Stimulated activated CD4-positive, alpha-beta T cell treated with anti-CD3 and anti-CD28 coated beads, TNF-alpha, amount 100 ng/mL, for 1 hour (primary cell): ENCODE data around the gene PLN.

Experiments
- DNase-seq, 3 donors: peaks; one replicate each; pipeline ENCODE4 v3.0.0-alpha.2; 2020; ENCODE audit warnings: low read depth in 3 of 3, low spot score in 1 of 3

PLN gene

DNA sequence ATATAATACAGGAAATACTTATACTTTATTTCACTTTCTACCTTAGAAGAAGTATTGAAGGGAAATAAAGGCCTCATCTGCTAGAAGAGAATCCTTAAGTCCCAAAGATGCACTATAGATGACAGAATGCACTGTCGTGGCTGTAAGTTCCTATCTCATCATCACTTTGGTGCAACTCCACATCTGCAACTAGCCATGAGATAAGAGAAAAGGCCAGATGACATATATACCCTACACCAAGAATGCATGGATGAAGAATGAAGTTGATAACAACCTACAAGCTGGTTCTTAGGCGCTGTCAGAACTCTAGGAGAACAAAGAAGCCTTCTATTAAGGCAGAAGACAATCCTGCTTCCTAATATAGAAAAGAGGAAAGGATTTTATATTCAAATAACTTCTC lies 11.6 kb upstream of the PLN start:
- DNase-seq, result no peak

DNA sequence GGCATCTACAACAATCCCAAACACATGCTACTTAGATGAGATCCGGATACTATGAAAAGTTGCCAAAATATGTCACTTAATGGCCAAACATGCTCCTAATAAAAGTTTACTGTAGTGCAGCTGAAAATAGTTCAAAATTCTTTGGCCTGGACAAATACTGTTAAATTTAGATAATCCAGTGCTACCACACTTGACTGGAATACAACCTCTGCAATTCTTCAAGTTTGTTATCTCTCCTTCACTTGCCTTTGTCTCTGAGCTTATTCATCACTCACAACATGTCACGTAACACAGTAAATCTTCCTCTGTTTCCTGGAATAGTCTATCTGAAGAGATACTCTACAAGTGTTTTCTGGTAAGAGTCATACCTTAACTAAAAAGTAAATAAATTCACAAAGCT lies 10.5 kb upstream of the PLN start:
- no peak for DNase-seq

DNA sequence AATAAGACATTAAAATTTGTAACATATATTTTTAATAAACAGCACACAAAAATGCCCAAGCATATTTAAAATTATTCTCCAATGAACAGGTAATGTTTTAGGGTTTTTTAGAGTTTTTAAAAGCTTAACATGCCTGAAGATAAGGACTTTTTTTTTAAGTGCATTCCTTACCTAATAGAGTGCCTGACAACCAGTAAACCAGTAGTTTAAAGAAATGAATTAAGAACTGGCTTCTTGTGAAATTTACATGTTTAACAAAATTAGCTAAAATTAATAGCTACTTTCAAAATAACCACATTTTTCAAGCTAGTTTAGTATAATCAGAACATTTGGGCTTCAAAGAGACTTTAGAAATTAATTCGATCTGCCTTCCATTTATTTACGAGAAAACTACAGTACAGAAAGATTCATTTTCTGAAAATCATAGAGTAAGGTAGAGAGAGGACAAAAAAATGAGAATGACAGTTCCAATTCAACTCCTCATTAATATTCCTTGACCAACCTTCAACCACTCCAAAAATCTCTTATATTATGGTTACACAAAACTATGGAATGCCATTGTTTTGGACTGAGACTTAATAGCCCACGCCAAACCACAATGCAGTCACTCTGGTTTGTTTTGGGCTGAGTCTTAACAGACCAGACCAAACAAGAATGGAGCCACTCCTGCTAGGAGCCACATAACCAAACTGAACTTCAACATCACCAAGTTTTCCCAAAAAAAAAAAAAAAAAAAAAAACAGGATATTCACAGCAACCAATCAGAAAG lies 5.7 kb upstream of the PLN start:
- DNase-seq, result no peak

DNA sequence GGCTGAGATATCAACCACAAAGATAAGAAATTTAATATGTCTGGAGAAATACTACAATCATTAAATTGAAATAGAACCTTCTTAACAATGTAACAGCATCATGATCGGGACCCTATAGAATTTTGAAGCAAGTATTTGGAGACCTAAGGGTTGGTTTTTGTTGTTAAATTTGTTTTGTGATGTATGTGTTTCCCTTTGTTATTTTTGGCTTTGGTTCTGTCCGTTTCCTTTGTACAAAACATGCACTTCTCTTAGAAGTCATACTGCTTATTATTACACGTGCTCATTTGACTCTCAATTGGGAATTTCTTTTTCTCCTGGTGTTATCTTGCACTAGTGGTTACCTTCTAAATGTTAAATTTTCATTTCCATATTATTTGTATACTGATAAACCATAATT lies 4.0 kb upstream of the PLN start:
- no peak for DNase-seq

DNA sequence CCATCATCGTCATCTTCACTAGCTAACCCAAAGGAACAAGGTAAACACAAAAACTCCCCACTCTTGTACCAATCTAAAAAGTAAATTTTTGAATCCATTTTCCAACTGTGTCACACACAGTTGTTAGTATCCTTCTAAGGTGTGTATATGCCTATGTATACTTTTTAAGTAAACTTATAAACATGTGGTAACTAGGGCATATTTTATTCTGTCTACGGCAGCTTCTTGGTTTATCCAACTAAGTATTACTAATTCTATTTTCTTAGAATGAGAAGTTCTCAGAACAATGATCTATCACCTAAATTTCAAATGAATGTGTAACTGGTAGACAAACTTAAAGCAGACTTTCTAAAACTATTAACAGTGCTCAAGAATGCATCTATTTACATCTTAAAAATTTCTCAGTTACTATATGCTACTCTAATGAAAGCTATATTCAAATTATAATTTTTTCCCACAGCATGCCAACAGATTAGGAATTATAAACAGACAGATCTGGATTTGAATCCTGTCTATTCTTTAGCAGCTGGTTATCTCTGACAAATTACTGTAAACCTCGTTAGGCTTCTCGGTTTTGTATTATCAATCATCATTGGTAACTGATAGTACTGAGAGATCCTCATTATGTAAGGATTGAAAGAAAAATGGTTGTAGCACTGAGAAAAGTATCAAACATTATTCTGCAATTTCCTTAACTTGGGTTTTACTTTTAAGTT lies 1.8 kb upstream of the PLN start:
- no peak for DNase-seq

DNA sequence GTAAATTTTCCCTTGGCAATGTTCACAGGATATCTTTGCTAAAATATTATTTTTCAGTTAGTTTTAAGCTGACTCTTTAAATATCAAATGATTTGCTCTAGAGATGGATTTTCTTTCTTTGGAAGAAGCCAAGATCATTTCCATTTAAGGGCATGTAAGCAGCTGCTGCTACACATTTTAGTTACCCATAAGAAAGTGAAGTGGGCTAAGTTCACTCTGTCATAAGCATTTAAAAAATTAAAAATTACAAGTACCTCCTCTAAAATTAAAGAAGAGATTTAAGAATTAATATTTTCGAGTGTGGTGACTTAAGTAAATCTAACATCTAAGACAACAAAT lies 1.2 kb upstream of the PLN start:
- no peak for DNase-seq

DNA sequence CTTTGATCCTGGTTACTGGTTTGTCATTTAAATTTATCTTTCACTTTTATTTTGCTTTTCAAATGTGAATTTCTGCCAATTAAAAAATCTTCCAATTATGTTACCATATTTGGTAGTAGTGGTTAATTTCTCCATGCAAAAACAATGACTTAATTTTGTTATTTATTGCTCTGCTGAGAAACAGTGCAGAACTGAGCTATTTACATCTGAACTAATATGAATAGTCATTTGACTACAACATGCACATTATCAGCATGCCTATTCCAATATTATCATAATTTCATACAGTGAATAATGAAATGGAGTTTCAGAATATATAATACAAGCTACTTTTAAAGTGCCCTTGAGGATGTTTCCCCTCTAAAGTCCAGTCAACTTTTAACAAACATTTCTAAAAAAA lies 517 bp downstream of the PLN start:
- DNase-seq, result no peak

GRCh38 chr6:118551063-118552053 lies 3.3 kb downstream of the PLN start:
- DNase-seq, result no peak

- no peak for DNase-seq
These were observed 5.0 kb downstream of the PLN start for GRCh38 chr6:118553132-118553531.

DNA sequence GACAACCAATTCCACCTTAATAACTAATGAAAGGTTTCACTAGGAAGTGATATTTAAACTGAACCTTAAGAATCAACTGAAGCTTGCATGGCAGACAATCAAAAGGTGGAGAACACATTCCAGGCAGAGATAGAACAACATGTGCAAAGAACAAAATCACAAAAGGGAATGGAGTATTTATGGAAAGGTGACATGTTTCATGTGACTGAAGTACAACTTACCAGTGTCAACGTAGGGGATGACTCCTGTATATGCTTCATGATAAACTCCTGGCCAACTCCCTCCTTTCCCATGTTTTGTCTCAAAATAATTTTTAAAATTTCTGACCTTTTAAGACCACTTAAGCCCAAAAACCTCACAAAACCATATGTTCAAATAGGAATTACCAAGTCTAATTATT lies 6.6 kb downstream of the PLN start:
- no peak for DNase-seq

- DNase-seq, result no peak
These were observed 10.5 kb downstream of the PLN start for GRCh38 chr6:118558464-118559217.

GRCh38 chr6:118559659-118560058 lies 11.6 kb downstream of the PLN start:
- no peak for DNase-seq

GRCh38 chr6:118562248-118562647 lies 14.2 kb downstream of the PLN start:
- DNase-seq, result no peak

DNA sequence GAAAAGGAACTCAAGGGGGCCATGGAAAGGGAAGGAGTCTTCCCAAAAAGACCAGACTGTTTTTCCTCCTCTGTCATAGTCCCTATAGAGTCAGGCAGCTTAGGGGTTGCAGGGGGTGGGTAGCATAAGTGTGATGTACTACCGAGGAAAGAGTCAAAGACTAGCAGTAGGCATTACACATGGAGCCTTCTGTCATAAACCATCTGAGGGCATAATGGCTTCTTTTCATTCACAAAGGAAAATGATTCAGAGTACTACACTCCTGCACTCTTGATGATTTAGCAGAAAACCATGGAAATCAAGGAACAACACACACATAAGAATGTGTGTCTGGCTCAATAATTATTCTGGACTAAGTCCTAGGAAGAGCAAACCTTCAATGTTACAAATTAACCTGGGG lies 14.9 kb downstream of the PLN start:
- DNase-seq, result no peak

GRCh38 chr6:118565311-118565960 lies 17.3 kb downstream of the PLN start:
- peak in 1 of 3 donors; percentile 6 for DNase-seq

- no peak for DNase-seq
These were observed 19.9 kb downstream of the PLN start for GRCh38 chr6:118567974-118568373.

DNA sequence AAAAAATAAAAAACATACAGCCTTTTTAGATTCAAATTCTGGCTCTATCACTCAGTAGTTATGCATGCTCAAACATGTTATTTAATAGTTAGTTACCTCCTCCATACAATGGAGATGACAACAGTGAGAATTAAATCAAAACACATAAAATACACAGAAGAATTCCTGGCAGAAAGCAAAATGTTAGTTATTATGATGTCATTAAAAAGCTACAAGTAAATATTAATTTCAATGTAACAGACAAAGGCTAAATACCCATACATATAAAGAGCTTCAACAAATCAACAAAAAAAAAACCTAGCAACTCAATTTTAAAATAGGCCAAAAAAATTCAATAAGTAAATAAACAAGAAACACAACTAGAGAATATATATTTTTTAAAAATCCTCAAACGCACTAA lies 21.4 kb downstream of the PLN start:
- DNase-seq, result no peak

- no peak for DNase-seq
These were observed 23.0 kb downstream of the PLN start for GRCh38 chr6:118571121-118571520.

DNA sequence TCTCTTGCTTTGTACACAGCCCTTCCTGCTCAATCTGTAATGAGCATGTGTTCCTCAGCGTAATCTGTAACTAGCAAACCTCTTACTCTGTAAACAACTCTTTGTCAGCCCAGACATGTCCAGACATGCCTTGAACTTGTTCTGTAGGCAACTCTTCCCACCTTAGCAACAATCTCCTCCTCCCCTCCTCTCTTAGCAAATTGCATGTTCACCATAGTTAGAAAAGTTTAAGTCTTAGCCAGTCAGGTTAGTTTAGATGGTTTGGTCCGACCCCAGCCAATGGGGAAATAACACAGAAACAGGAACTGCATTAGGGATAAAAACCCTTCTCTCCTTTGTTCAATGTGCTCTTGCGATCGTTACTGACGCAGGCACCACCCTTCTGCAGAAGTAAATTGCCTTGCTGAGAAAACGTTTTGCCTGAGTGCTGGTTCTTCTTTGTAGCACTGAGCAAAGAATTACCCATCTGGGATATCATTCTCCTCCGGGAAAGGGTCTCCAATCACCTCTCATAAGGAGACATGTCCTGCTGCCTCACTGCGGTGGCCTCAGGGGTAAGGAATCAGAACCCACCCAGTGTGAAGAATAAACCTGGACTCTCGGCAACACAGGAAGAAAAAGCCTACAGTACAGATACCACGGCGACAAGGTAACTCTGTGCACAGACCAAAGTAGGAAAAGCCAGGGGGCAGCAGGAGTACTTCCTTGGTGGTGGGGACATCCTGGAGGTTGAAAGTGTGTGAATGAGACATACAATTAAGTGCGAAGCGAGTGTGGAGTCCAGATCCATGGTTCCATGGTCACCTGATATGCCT lies 26.2 kb downstream of the PLN start:
- no peak for DNase-seq

- DNase-seq, result no peak
These were observed 29.9 kb downstream of the PLN start for GRCh38 chr6:118577972-118578371.
